Astrocyte (in vitro differentiated cells and primary cell): ENCODE measurements around the gene LGALS3BP. TPM values are rescaled to one million over a fixed set of nuclear protein-coding genes. Genes with fewer than 3 reads are reported as not detected.

Experiments
- DNase-seq: peaks from one replicate; pipeline ENCODE4 v3.0.0-alpha.2; 2010; ENCODE audit warnings: low read depth
- FAIRE-seq: peaks from 2 replicates; lab custom pipeline; 2011; peaks lifted over from hg19 to GRCh38; lab: Jason Lieb, UNC
- H2AFZ ChIP-seq: 2 replicates; pipeline ENCODE4 v1.6.0; 2012; ENCODE audit warnings: low read depth, low read length, inconsistent platforms
- H3K27ac ChIP-seq: 2 replicates; pipeline ENCODE4 v1.5.1; 2011; ENCODE audit warnings: low read depth, low read length, inconsistent platforms
- H3K27me3 ChIP-seq: 2 replicates; pipeline ENCODE4 v1.6.0; 2011; ENCODE audit warnings: low read length, inconsistent platforms; ENCODE audit not compliant: insufficient read depth
- H3K36me3 ChIP-seq: 2 replicates; pipeline ENCODE4 v1.5.1; 2011; ENCODE audit warnings: low read length, inconsistent platforms; ENCODE audit not compliant: insufficient read depth
- H3K4me1 ChIP-seq: 2 replicates; pipeline ENCODE4 v1.5.1; 2011; ENCODE audit warnings: low read length, inconsistent platforms; ENCODE audit not compliant: insufficient read depth
- H3K4me2 ChIP-seq: 2 replicates; pipeline ENCODE4 v1.6.0; 2012; ENCODE audit warnings: low read length, inconsistent platforms
- H3K4me3 ChIP-seq: 2 replicates; pipeline ENCODE4 v1.5.1; 2011; ENCODE audit warnings: low read depth, mild to moderate bottlenecking, low read length, inconsistent platforms; ENCODE audit not compliant: insufficient read depth
- H3K79me2 ChIP-seq: 2 replicates; pipeline ENCODE4 v1.6.0; 2012; ENCODE audit warnings: mild to moderate bottlenecking, low read length, inconsistent platforms; ENCODE audit not compliant: insufficient read depth
- H3K9ac ChIP-seq: 2 replicates; pipeline ENCODE4 v1.6.0; 2012; ENCODE audit warnings: mild to moderate bottlenecking, low read length, inconsistent platforms
- H3K9me3 ChIP-seq: 2 replicates; pipeline ENCODE4 v1.5.1; 2012; ENCODE audit warnings: low read depth, mild to moderate bottlenecking, low read length, inconsistent platforms; ENCODE audit not compliant: insufficient read depth
- H4K20me1 ChIP-seq: 2 replicates; pipeline ENCODE4 v1.6.0; 2012; ENCODE audit warnings: low read length, inconsistent platforms; ENCODE audit not compliant: insufficient read depth
- H3K27ac Mint-ChIP-seq: one replicate; pipeline ENCODE4 v1.8.0; 2021; ENCODE audit warnings: mild to moderate bottlenecking, mixed read lengths; ENCODE audit not compliant: unreplicated experiment
- H3K27me3 Mint-ChIP-seq: one replicate; pipeline ENCODE4 v1.8.0; 2021; ENCODE audit warnings: low read depth, mixed read lengths; ENCODE audit not compliant: unreplicated experiment
- H3K36me3 Mint-ChIP-seq: one replicate; pipeline ENCODE4 v1.8.0; 2021; ENCODE audit warnings: low read depth, mixed read lengths; ENCODE audit not compliant: unreplicated experiment
- H3K4me1 Mint-ChIP-seq: one replicate; pipeline ENCODE4 v1.8.0; 2021; ENCODE audit warnings: low read depth, mixed read lengths; ENCODE audit not compliant: unreplicated experiment
- H3K4me3 Mint-ChIP-seq: one replicate; pipeline ENCODE4 v1.8.0; 2021; ENCODE audit warnings: mild to moderate bottlenecking, moderate library complexity, mixed read lengths; ENCODE audit not compliant: unreplicated experiment
- H3K9me3 Mint-ChIP-seq: one replicate; pipeline ENCODE4 v1.8.0; 2021; ENCODE audit warnings: mild to moderate bottlenecking, mixed read lengths; ENCODE audit not compliant: unreplicated experiment
- CTCF ChIP-seq: IDR thresholded peaks from 2 replicates; pipeline ENCODE4 v1.5.1; 2011; ENCODE audit warnings: low read depth, mild to moderate bottlenecking, inconsistent platforms, low read length, moderate library complexity; ENCODE audit not compliant: insufficient read depth
- EZH2 ChIP-seq: IDR thresholded peaks from 2 replicates; pipeline ENCODE4 v1.6.1; 2012; ENCODE audit warnings: mild to moderate bottlenecking, low read length, inconsistent platforms; ENCODE audit not compliant: insufficient read depth
- total RNA-seq: library from RNA; stranded (reverse); gene quantifications from 2 replicates; pipeline ENCODE4 v1.2.1, GENCODE V29; 2021

LGALS3BP gene
- total RNA-seq, 1 donor from 2014 or later, result 495 TPM

DNA sequence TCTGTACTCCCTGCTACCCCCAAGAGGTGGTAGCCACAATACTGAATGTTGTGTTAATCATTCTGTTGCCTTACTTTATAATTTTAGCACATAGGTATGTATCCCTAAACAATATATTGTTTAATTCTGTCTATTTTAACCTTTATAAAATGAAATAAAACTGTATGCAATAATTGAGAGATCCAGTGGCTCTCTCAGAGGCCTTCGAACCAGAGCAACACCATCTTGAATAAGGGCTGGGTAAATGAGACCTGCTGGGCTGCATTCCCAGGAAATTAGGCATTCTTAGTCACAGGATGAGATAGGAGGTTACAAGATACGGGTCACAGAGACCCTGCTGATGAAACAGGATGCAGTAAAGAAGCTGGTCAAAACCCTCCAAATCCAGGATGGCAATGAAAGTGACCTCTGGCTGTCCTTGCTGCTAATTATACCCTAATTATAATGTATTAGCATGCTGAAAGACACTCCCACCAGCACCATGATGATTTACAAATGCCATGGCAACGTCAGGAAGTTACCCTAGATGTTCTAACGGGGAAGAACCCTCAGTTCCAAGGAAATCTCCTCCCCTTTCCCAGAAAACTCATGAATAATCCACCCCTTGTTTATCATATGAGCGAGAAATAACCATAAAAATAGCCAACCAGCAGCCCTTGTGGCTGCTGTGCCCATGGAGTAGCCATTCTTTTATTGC, 31.9 kb upstream of the LGALS3BP start:
- peak overlapping the region; percentile 8 for H3K4me2 ChIP-seq
- DNase-seq, result peak; percentile 27
- H3K27ac ChIP-seq, result no peak overlapping the region
- H4K20me1 ChIP-seq, result peaks cover 28% of the 10 kb centered on the region
- TF ChIP-seq CTCF (no peak), EZH2 (no peak)
- peaks cover 8% of the 10 kb centered on the region for H3K9me3 Mint-ChIP-seq
- H3K4me1 ChIP-seq, result peaks cover 27% of the 10 kb centered on the region
- peak overlapping the region; percentile 48 for H2AFZ ChIP-seq
- no peaks in the 10 kb centered on the region for H3K36me3 ChIP-seq
- H3K4me3 ChIP-seq, result no peak overlapping the region
- peaks cover 6% of the 10 kb centered on the region for H3K27me3 Mint-ChIP-seq
- no peak for FAIRE-seq
- no peak overlapping the region for H3K9ac ChIP-seq
- no peak overlapping the region for H3K4me3 Mint-ChIP-seq
- H3K36me3 Mint-ChIP-seq, result peaks cover 11% of the 10 kb centered on the region
- H3K27ac Mint-ChIP-seq, result no peak overlapping the region
- H3K27me3 ChIP-seq, result no peaks in the 10 kb centered on the region
- peaks cover 30% of the 10 kb centered on the region for H3K79me2 ChIP-seq
- H3K4me1 Mint-ChIP-seq, result peaks cover 15% of the 10 kb centered on the region
- H3K9me3 ChIP-seq, result no peaks in the 10 kb centered on the region

GRCh38 chr17:79010304-79010646, 30.6 kb upstream of the LGALS3BP start:
- H3K36me3 ChIP-seq, result no peaks in the 10 kb centered on the region
- peak overlapping the region; percentile 95 for H3K4me2 ChIP-seq
- peak overlapping the region; percentile 96 for H3K4me3 ChIP-seq
- peak overlapping the region; percentile 99 for H3K9ac ChIP-seq
- FAIRE-seq (no peak), DNase-seq (no peak)
- Mint-ChIP-seq H3K27ac (peak overlapping the region; percentile 66), H3K9me3 (peaks cover 8% of the 10 kb centered on the region), H3K4me3 (peak overlapping the region; percentile 86), H3K4me1 (peaks cover 17% of the 10 kb centered on the region), H3K27me3 (peaks cover 6% of the 10 kb centered on the region), H3K36me3 (peaks cover 11% of the 10 kb centered on the region)
- no peaks in the 10 kb centered on the region for H3K27me3 ChIP-seq
- H4K20me1 ChIP-seq, result peaks cover 41% of the 10 kb centered on the region
- H3K4me1 ChIP-seq, result peaks cover 27% of the 10 kb centered on the region
- H3K27ac ChIP-seq, result no peak overlapping the region
- TF ChIP-seq CTCF, result no peak
- TF ChIP-seq EZH2, result no peak
- H3K9me3 ChIP-seq, result no peaks in the 10 kb centered on the region
- peaks cover 44% of the 10 kb centered on the region for H3K79me2 ChIP-seq
- peak overlapping the region; percentile 98 for H2AFZ ChIP-seq
